ENCODE data around the gene NGLY1.

The NGLY1 gene

GRCh38 chr3:25785826-25786225, 2.6 kb upstream of the NGLY1 start:
- no peak for FAIRE-seq

DNA sequence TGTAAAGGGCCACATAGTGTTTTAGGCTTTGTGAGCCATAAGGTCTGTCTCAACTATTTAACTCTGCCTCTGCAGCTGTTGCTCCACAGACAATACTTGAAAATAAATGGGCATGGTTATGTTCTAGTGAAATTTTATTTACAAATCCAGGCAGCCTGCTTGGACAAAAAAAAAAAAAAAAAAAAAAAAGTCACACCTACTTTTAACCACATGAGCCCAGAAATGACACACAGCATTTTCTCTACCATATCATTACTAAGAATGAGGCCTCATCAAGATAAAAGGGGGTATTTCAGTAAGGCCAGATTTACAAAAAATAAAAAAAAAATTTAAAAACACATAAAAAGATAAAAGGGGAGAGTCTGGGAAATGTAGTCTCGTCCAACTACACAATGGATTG, 1.7 kb upstream of the NGLY1 start:
- DNase-seq (ENCODE audit: extremely low spot score, insufficient read length, low read depth) (no peak), FAIRE-seq (no peak)

More at GRCh38 chr3:25785826-25786225, 2.6 kb upstream of the NGLY1 start:
- no peak for DNase-seq (ENCODE audit: extremely low spot score, insufficient read length, low read depth)

DNA sequence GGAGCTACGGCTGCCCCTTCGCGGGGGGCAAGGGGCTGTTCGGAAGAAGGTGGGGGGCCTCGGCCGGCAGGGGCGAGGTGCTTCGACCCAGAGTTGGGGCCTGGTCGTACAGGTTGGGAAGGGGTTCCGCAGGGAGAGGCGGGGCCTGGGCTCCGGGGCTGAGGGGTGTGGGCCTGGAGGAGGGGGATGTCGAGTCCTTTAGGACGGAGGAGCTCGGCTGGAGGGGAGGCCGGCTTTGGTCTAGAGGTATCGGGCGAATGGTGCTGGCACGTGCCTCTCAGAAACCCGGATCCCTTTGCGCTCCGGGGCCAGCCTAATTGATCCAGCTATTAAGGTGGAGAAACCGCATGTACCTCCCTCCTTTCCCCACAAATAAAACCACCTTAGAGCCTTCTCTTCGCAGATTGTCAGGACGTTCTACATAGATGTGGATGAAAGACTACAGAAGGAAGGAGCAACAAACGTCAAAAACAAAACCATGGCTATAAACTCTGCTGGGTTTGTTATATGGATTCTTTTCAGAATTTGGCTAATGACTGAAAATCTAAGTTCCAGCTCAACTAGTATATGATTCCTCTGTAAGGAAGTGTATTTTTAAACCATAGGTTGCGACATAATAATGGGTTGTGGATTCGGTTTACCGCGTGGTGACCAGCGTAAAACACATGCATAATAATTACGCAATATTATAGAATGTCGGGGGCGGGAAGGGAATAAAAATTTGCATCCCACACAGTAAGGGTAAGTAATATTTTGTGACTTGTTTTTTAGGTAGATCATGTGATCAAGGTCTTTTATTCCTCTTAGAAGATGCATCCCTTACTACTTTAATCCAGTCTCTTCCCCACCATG, 644 bp upstream of the NGLY1 start:
- FAIRE-seq (no peak), DNase-seq (ENCODE audit: extremely low spot score, insufficient read length, low read depth) (no peak)

- DNase-seq (ENCODE audit: extremely low spot score, insufficient read length, low read depth): no peak
- no peak for FAIRE-seq
Measured at GRCh38 chr3:25782636-25782937, 656 bp downstream of the NGLY1 start.

DNA sequence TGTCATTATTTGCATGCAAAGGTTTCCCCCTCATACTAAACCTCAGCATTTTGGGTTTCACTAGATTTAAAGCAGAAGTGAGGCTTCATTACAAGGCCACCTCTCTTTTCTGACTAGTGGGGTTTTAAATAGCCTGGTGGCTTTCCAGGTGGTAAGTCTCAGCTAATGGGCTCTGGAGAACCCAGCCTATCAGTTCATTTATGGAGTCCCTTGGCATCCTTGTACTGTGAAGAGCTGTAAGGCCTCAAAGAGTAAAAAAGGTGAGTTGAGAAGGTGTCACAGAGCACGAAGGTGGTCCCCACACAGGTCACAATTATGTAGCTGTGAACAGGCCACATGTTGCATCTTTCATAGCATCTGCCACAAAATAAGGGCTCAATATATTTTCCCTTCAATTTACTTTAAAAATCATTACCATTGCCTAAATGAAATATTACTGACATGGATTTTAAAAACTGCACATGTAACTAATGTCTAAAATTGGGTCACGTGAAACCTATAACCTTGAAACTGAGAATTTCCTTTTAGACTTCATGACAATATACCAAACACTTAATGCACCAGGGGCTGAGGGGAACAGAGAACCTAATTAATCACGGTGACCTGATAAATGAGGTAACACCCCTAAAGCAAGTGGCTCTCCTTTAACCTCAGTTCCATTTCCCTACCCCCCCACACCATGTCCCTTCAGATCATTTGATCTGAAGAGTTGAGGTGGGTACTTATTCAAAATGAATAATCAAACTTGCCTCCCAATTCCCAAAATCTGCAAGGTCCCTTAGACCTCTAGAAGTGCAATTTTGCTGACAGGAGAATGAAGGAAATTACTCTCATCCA, 1.3 kb downstream of the NGLY1 start:
- peak; percentile 89 for FAIRE-seq
- peak; percentile 26 for DNase-seq (ENCODE audit: extremely low spot score, insufficient read length, low read depth)

DNA sequence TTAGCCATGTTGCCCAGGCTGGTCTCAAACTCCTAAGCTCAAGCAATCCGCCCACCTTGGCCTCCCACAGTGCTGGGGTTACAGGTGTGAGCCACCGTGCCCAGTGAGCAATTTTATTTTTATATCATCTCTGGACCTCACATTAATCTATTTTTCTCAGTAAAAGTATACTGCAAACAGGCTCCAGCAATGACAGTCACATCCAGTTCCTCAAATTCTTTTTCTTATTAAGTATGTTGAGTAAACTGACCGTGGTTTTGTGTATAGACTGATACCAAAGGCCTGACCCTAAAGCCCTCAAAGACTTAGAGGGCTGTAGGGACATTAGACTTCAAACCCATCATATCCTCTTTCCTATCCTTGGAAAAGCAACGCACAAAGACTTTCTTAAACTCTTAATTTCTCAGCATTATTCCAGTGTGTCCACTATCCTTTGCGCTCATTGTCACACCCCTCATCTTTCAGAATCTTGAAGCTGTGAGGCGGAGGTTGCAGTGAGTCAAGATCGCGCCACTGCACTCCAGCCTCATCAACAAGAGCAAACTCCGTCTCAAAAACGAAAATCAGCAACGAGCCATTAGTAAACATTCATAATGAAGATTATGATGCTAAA, 2.0 kb downstream of the NGLY1 start:
- DNase-seq (ENCODE audit: extremely low spot score, insufficient read length, low read depth) (no peak), FAIRE-seq (no peak)

DNA sequence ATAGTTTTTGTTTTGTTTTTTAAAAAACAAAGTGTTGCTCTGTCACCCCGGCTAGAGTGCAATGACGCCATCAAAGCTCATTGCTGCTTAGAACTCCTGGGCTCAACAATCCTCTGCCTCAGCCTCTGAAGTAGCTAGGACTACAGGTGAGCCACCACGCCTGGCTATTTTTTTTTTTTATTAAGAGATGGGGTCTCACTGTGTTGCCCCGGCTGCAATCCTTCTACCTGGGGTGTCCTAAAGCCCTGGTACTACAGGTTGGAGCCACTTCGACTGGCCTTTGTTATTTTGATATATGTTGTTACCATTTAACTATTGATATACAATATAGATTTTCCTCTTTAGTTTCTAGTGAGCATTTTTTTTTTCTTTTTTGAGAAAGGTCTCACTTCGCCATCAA, 2.6 kb downstream of the NGLY1 start:
- no peak for FAIRE-seq
- DNase-seq (ENCODE audit: extremely low spot score, insufficient read length, low read depth): no peak

DNA sequence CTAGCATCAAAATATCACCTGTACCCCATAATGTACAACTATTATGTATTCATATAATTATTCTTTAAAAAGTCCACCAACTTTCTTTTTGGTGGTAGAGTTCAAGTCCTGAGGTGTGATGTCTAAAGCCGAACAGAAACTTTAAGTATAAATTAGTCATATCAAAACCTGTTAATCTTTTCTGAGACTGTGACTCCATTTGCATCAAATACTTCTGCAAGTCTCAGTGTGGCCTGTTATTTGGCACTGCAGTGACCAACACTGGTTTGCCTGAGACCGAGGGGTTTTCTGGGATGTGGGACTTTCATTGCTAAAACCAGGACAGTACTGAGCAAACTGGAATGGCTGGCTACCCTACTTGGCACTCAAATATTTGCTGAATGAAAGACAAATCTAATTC, 7.3 kb downstream of the NGLY1 start:
- FAIRE-seq (peak; percentile 66), DNase-seq (ENCODE audit: extremely low spot score, insufficient read length, low read depth) (no peak)

DNA sequence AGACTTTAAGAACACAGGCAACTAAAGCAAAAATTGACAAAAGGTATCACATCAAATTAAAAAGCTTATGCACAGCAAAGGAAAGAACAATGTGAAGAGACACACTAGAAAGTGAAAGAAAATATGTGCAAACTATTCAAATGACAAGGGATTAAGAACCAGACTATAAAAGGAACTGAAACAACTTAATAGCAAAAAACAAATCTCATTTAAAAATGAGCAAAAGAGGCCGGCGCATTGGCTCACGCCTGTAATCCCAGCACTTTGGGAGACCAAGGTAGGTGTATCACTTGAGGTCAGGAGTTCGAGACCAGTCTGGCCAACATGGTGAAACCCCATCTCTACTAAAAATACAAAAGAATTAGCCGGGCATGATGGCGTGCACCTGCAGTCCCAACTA, 14.4 kb downstream of the NGLY1 start:
- DNase-seq (ENCODE audit: extremely low spot score, insufficient read length, low read depth) (no peak), FAIRE-seq (peak; percentile 84)

GRCh38 chr3:25751725-25752124, 31.5 kb downstream of the NGLY1 start:
- DNase-seq (ENCODE audit: extremely low spot score, insufficient read length, low read depth) (no peak), FAIRE-seq (no peak)

DNA sequence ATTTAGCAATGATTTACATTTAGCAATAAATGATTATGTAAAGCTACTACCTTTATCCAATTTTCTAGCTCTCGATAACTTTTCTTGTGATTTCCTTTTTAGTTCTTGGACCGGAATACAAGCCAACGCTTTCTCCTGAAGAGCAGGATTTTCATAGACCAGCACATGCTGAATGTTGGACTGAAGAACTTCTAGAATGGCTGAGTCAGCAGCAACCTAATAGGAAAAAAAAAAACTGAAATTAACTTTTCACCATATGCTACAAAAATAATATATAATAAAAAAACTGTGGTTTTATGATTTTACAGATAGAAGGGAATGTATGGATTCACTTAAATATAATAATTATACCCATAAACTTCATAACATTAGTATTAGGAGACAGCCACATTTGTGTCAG, 32.2 kb downstream of the NGLY1 start:
- FAIRE-seq (no peak), DNase-seq (ENCODE audit: extremely low spot score, insufficient read length, low read depth) (no peak)

DNA sequence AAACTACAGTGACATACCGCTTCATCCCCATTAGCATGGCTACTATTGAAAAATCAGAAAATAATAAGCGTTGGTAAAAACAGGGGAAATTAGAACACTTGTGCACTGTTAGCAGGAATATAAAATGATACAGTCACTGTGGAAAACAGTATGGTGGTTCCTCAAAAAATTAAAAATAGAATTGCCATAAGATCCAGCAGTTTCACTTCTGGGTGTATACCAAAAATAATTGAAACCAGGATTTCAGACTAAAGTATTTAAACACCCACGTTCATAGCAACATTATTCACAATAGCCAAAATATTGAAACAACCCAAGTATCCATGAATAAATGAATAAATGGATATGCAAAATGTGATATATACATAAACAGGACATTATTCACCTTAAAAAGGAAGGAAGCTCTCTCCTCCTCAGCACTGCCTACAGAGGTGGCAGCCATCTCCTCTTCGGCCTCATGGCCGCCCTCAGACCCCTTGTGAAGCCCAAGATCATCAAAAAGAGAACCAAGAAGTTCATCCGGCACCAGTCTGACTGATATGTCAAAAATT, 34.1 kb downstream of the NGLY1 start:
- no peak for DNase-seq (ENCODE audit: extremely low spot score, insufficient read length, low read depth)
- no peak for FAIRE-seq

DNA sequence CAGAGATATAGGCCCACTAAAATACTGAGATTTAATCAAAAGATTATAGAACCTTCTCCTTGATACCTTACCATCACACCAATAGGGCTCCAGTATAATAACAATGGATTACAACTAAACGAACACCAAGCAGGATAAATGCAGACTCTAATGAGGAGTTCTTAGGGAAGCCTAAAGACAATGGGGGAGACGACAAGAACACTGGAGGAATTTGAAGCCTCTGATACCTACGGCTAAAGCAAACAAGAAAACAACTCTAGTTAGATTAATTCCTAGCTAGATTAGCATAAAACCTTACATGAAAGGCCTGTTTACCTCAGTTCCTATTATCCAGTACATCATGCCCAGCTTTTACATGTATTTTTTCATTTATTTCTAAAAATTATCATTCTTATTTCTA, 35.1 kb downstream of the NGLY1 start:
- DNase-seq (ENCODE audit: extremely low spot score, insufficient read length, low read depth): no peak
- no peak for FAIRE-seq

DNA sequence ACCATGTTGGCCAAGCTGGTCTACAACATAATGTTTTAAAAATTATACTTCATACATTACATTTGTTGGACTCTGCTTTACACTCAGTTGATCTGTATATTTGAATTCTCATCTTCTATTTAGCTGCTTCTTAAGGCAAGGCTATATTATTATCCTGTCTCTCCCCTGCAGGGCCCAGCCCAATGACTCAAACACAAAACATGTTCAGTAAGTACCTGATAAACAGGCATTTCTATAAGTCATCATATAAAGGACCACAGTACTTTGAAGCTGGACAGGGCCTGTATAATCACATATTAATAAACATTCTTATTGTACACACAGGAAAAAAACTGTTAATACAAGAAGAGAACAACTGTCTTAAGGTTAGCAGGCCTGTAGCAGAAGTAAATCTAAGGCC, 36.2 kb downstream of the NGLY1 start:
- DNase-seq (ENCODE audit: extremely low spot score, insufficient read length, low read depth) (no peak), FAIRE-seq (no peak)

DNA sequence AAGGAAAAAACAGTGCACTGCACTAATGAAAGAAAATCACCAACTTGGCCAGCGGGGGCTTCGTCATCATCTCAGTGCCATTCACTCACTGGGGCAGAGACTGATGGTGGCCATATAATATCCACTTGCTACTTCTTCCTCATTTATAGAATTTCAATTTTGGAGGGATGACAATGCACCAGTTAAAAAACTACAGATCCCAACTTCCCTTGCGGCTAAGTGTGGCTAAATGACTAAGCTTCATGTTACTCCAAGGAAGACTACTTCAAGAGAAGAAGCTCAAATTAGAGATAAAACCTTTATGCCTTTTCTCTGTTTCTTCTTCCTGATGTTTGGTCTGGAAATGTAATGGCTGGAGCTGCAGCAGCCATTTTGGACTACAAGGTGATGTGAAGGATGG, 38.8 kb downstream of the NGLY1 start:
- no peak for FAIRE-seq
- no peak for DNase-seq (ENCODE audit: extremely low spot score, insufficient read length, low read depth)

DNA sequence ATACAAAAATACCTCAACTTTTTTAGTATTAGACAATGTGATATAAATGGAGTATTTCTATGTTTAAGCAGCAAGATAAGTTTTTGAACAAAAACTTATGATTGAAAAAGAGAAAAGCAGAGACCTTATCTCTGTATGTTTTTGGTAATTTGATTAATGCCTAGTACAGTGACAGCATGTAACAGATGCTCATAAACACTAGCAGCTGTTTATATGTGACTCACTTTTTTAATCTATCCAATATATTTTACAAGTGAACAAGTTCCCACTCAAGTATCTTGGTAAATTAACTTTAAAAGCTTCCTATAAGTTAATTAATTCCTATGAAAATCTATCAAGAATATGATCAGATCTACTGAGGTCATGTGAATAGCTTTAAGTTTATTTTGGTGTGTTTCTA, 55.1 kb downstream of the NGLY1 start:
- no peak for DNase-seq (ENCODE audit: extremely low spot score, insufficient read length, low read depth)
- FAIRE-seq: no peak

GRCh38 chr3:25727316-25727715, 55.9 kb downstream of the NGLY1 start:
- FAIRE-seq (no peak), DNase-seq (ENCODE audit: extremely low spot score, insufficient read length, low read depth) (no peak)

GRCh38 chr3:25725810-25726209, 57.4 kb downstream of the NGLY1 start:
- FAIRE-seq: no peak
- DNase-seq (ENCODE audit: extremely low spot score, insufficient read length, low read depth): no peak

- DNase-seq (ENCODE audit: extremely low spot score, insufficient read length, low read depth) (no peak), FAIRE-seq (no peak)
Measured at GRCh38 chr3:25724948-25725645, 58.1 kb downstream of the NGLY1 start.

GRCh38 chr3:25723802-25724201, 59.4 kb downstream of the NGLY1 start:
- DNase-seq (ENCODE audit: extremely low spot score, insufficient read length, low read depth) (no peak), FAIRE-seq (no peak)

All from GM18507 (cell line).